HG03175 (cell line): ENCODE results near the gene KIAA1586.
"Not testable (repeated sequence)": the region's sequence is repeated elsewhere in the genome, so short reads cannot be mapped to it uniquely, and the experiment has no call there.

ENCODE experiments used
- ATAC-seq: cut with Tn5 transposase; IDR thresholded peaks from one replicate; pipeline ENCODE4 v1.9.1; 2021; ENCODE audit warnings: mild to moderate bottlenecking, moderate library complexity; ENCODE audit not compliant: unreplicated experiment

Gene KIAA1586

GRCh38 chr6:57046332-57047256 lies at the start of gene KIAA1586:
KIAA1586 (plus strand) TSS chr6:57046693; CDS start chr6:57046756, 63 bp downstream.
- peak; percentile 88 for ATAC-seq

- ATAC-seq, result no peak
Observed at GRCh38 chr6:56999049-56999448, 47.4 kb upstream of the KIAA1586 start.

- ATAC-seq, result not testable (repeated sequence)
Observed at GRCh38 chr6:56999748-57000147, 46.7 kb upstream of the KIAA1586 start.

- ATAC-seq, result no peak
Observed at GRCh38 chr6:57002197-57002596, 44.3 kb upstream of the KIAA1586 start.

- no peak for ATAC-seq
Observed at GRCh38 chr6:57004292-57004691, 42.2 kb upstream of the KIAA1586 start.

GRCh38 chr6:57006101-57006500 lies 40.4 kb upstream of the KIAA1586 start:
- no peak for ATAC-seq

- ATAC-seq, result not testable (repeated sequence)
Observed at GRCh38 chr6:57008069-57008468, 38.4 kb upstream of the KIAA1586 start.

- ATAC-seq, result no peak
Observed at GRCh38 chr6:57013521-57013926, 33.0 kb upstream of the KIAA1586 start.

- ATAC-seq, result no peak
Observed at GRCh38 chr6:57017069-57017468, 29.4 kb upstream of the KIAA1586 start.

- no peak for ATAC-seq
Observed at GRCh38 chr6:57017841-57018240, 28.7 kb upstream of the KIAA1586 start.

GRCh38 chr6:57019434-57019833 lies 27.1 kb upstream of the KIAA1586 start:
- ATAC-seq, result no peak

GRCh38 chr6:57021086-57021720 lies 25.3 kb upstream of the KIAA1586 start:
- ATAC-seq, result peak; percentile 79

GRCh38 chr6:57024321-57024720 lies 22.2 kb upstream of the KIAA1586 start:
- no peak for ATAC-seq

GRCh38 chr6:57024775-57025174 lies 21.7 kb upstream of the KIAA1586 start:
- no peak for ATAC-seq

- ATAC-seq, result no peak
Observed at GRCh38 chr6:57026001-57026400, 20.5 kb upstream of the KIAA1586 start.

- no peak for ATAC-seq
Observed at GRCh38 chr6:57027301-57027700, 19.2 kb upstream of the KIAA1586 start.

GRCh38 chr6:57029213-57029612 lies 17.3 kb upstream of the KIAA1586 start:
- ATAC-seq, result no peak

- no peak for ATAC-seq
Observed at GRCh38 chr6:57033228-57033627, 13.3 kb upstream of the KIAA1586 start.

GRCh38 chr6:57035549-57035948 lies 10.9 kb upstream of the KIAA1586 start:
- ATAC-seq, result no peak

- no peak for ATAC-seq
Observed at GRCh38 chr6:57038906-57039305, 7.6 kb upstream of the KIAA1586 start.

- ATAC-seq, result no peak
Observed at GRCh38 chr6:57040011-57040410, 6.5 kb upstream of the KIAA1586 start.

- ATAC-seq, result not testable (repeated sequence)
Observed at GRCh38 chr6:57044061-57044460, 2.4 kb upstream of the KIAA1586 start.
